Immature natural killer cell (primary cell): ENCODE results near the gene CSTPP1. TPM values are rescaled to one million over a fixed set of nuclear protein-coding genes. Genes with fewer than 3 reads are reported as not detected.
"Not testable (repeated sequence)": the region's sequence is repeated elsewhere in the genome, so short reads cannot be mapped to it uniquely, and the experiment has no call there.

Source experiments
- DNase-seq, 3 donors: peaks; one replicate each; pipeline ENCODE4 v3.0.0; 2022; ENCODE audit warnings: mixed read lengths in 1 of 3
- H3K27ac Mint-ChIP-seq, 6 donors: one replicate each; pipeline ENCODE4 v1.8.0; 2020; ENCODE audit warnings: mixed read lengths in 6 of 6, mild to moderate bottlenecking in 5 of 6, inconsistent platforms in 4 of 6, moderate library complexity in 3 of 6
- H3K27me3 Mint-ChIP-seq, 3 donors: one replicate each; pipeline ENCODE4 v1.8.0; 2020 to 2021; ENCODE audit warnings: low read depth in 3 of 3, mild to moderate bottlenecking in 3 of 3, mixed read lengths in 3 of 3, moderate library complexity in 3 of 3, inconsistent platforms in 1 of 3
- H3K36me3 Mint-ChIP-seq, 3 donors: one replicate each; pipeline ENCODE4 v1.8.0; 2020; ENCODE audit warnings: mixed read lengths in 3 of 3, inconsistent platforms in 2 of 3, mild to moderate bottlenecking in 2 of 3
- H3K4me1 Mint-ChIP-seq, 2 donors: one replicate each; pipeline ENCODE4 v1.8.0; 2020; ENCODE audit warnings: inconsistent platforms in 2 of 2, mild to moderate bottlenecking in 2 of 2, mixed read lengths in 2 of 2, moderate library complexity in 1 of 2
- H3K4me3 Mint-ChIP-seq, 5 donors: one replicate each; pipeline ENCODE4 v1.8.0; 2020; ENCODE audit warnings: mild to moderate bottlenecking in 5 of 5, mixed read lengths in 5 of 5, inconsistent platforms in 3 of 5, moderate library complexity in 3 of 5
- H3K9me3 Mint-ChIP-seq, 6 donors: one replicate each; pipeline ENCODE4 v1.8.0; 2020; ENCODE audit warnings: mild to moderate bottlenecking in 6 of 6, mixed read lengths in 6 of 6, inconsistent platforms in 4 of 6, moderate library complexity in 3 of 6
- polyA plus RNA-seq, 3 donors: library from polyadenylated mRNA; unstranded; fragments of 300-500 nt; fragmentation: Illumina TruSeq; gene quantifications; one replicate each; pipeline ENCODE4 v1.2.3, GENCODE V29; 2021

CSTPP1 gene
- polyA plus RNA-seq, 3 donors from 2014 or later, result 13.2 to 24.1 (median 22.0) TPM

- Mint-ChIP-seq H3K27me3 (peaks cover 0 to 2% (median 0%) of the 10 kb centered on the region in 3 donors), H3K4me1 (no peaks in the 10 kb centered on the region), H3K4me3 (no peak overlapping the region), H3K27ac (no peak overlapping the region), H3K9me3 (peaks cover 0 to 1% (median 0%) of the 10 kb centered on the region in 6 donors), H3K36me3 (peaks cover 8 to 16% (median 9%) of the 10 kb centered on the region in 3 donors)
- no peak for DNase-seq
These were observed 124.2 kb downstream of the CSTPP1 start for GRCh38 chr11:47060807-47061206.

- no peaks in the 10 kb centered on the region for H3K4me1 Mint-ChIP-seq
- no peak for DNase-seq
- peaks cover 8 to 12% (median 9%) of the 10 kb centered on the region in 3 donors for H3K36me3 Mint-ChIP-seq
- H3K27ac Mint-ChIP-seq, result no peak overlapping the region
- peaks cover 0 to 2% (median 0%) of the 10 kb centered on the region in 3 donors for H3K27me3 Mint-ChIP-seq
- peaks cover 0 to 1% (median 0%) of the 10 kb centered on the region in 6 donors for H3K9me3 Mint-ChIP-seq
- H3K4me3 Mint-ChIP-seq, result no peak overlapping the region
These were observed 125.0 kb downstream of the CSTPP1 start for GRCh38 chr11:47061429-47062178.

- H3K36me3 Mint-ChIP-seq, result peaks cover 4 to 8% (median 7%) of the 10 kb centered on the region in 3 donors
- H3K27ac Mint-ChIP-seq, result no peak overlapping the region
- H3K27me3 Mint-ChIP-seq, result peaks cover 0 to 2% (median 0%) of the 10 kb centered on the region in 3 donors
- no peaks in the 10 kb centered on the region for H3K4me1 Mint-ChIP-seq
- H3K9me3 Mint-ChIP-seq, result peaks cover 0 to 1% (median 0%) of the 10 kb centered on the region in 6 donors
- DNase-seq, result no peak
- no peak overlapping the region for H3K4me3 Mint-ChIP-seq
These were observed 126.2 kb downstream of the CSTPP1 start for GRCh38 chr11:47062736-47063135.

- no peak for DNase-seq
- Mint-ChIP-seq H3K4me1 (no peaks in the 10 kb centered on the region), H3K9me3 (no peaks in the 10 kb centered on the region), H3K27me3 (no peaks in the 10 kb centered on the region), H3K36me3 (peaks cover 0 to 6% (median 4%) of the 10 kb centered on the region in 3 donors), H3K27ac (no peak overlapping the region), H3K4me3 (no peak overlapping the region)
These were observed 130.8 kb downstream of the CSTPP1 start for GRCh38 chr11:47067401-47067800.

- no peak overlapping the region for H3K27ac Mint-ChIP-seq
- H3K4me1 Mint-ChIP-seq, result no peaks in the 10 kb centered on the region
- no peak overlapping the region for H3K4me3 Mint-ChIP-seq
- DNase-seq, result no peak
- no peaks in the 10 kb centered on the region for H3K36me3 Mint-ChIP-seq
- H3K9me3 Mint-ChIP-seq, result no peaks in the 10 kb centered on the region
- H3K27me3 Mint-ChIP-seq, result peaks cover 0 to 2% (median 0%) of the 10 kb centered on the region in 3 donors
These were observed 134.2 kb downstream of the CSTPP1 start for GRCh38 chr11:47070769-47071168.

- peaks cover 0 to 2% (median 0%) of the 10 kb centered on the region in 3 donors for H3K27me3 Mint-ChIP-seq
- H3K27ac Mint-ChIP-seq, result no peak overlapping the region
- H3K4me3 Mint-ChIP-seq, result no peak overlapping the region
- H3K9me3 Mint-ChIP-seq, result no peaks in the 10 kb centered on the region
- no peak for DNase-seq
- H3K4me1 Mint-ChIP-seq, result no peaks in the 10 kb centered on the region
- no peaks in the 10 kb centered on the region for H3K36me3 Mint-ChIP-seq
These were observed 134.8 kb downstream of the CSTPP1 start for GRCh38 chr11:47071341-47071740.

- H3K4me3 Mint-ChIP-seq, result no peak overlapping the region
- H3K27me3 Mint-ChIP-seq, result peaks cover 0 to 2% (median 0%) of the 10 kb centered on the region in 3 donors
- H3K27ac Mint-ChIP-seq, result no peak overlapping the region
- H3K4me1 Mint-ChIP-seq, result no peaks in the 10 kb centered on the region
- no peaks in the 10 kb centered on the region for H3K36me3 Mint-ChIP-seq
- no peaks in the 10 kb centered on the region for H3K9me3 Mint-ChIP-seq
- DNase-seq, result no peak
These were observed 135.3 kb downstream of the CSTPP1 start for GRCh38 chr11:47071791-47072261.

GRCh38 chr11:47078751-47079521, 142.4 kb downstream of the CSTPP1 start:
- H3K27ac Mint-ChIP-seq, result no peak overlapping the region
- no peaks in the 10 kb centered on the region for H3K36me3 Mint-ChIP-seq
- H3K4me1 Mint-ChIP-seq, result peaks cover 0 to 3% of the 10 kb centered on the region in 2 donors
- no peak for DNase-seq
- no peaks in the 10 kb centered on the region for H3K9me3 Mint-ChIP-seq
- no peak overlapping the region for H3K4me3 Mint-ChIP-seq
- peaks cover 0 to 2% (median 1%) of the 10 kb centered on the region in 3 donors for H3K27me3 Mint-ChIP-seq

- DNase-seq, H3K4me3 Mint-ChIP-seq, H3K27me3 Mint-ChIP-seq, H3K36me3 Mint-ChIP-seq, H3K4me1 Mint-ChIP-seq, H3K9me3 Mint-ChIP-seq, H3K27ac Mint-ChIP-seq: not testable (repeated sequence)
These were observed 144.2 kb downstream of the CSTPP1 start for GRCh38 chr11:47080775-47081174.

GRCh38 chr11:47083913-47084312, 147.4 kb downstream of the CSTPP1 start:
- Mint-ChIP-seq H3K9me3 (no peaks in the 10 kb centered on the region), H3K27me3 (peaks cover 0 to 1% (median 0%) of the 10 kb centered on the region in 3 donors), H3K4me1 (peaks cover 1 to 8% of the 10 kb centered on the region in 2 donors), H3K36me3 (no peaks in the 10 kb centered on the region), H3K4me3 (no peak overlapping the region), H3K27ac (peak overlapping the region in 1 of 6 donors; percentile 23)
- DNase-seq, result no peak

GRCh38 chr11:47087801-47088200, 151.2 kb downstream of the CSTPP1 start:
- Mint-ChIP-seq H3K9me3 (no peaks in the 10 kb centered on the region), H3K4me1 (peaks cover 1 to 8% of the 10 kb centered on the region in 2 donors), H3K4me3 (no peak overlapping the region), H3K27me3 (no peaks in the 10 kb centered on the region), H3K27ac (no peak overlapping the region), H3K36me3 (no peaks in the 10 kb centered on the region)
- no peak for DNase-seq

GRCh38 chr11:47093541-47093940, 157.0 kb downstream of the CSTPP1 start:
- Mint-ChIP-seq H3K9me3 (no peaks in the 10 kb centered on the region), H3K27ac (no peak overlapping the region), H3K4me3 (no peak overlapping the region), H3K27me3 (no peaks in the 10 kb centered on the region), H3K36me3 (no peaks in the 10 kb centered on the region), H3K4me1 (no peaks in the 10 kb centered on the region)
- no peak for DNase-seq

GRCh38 chr11:47096871-47097270, 160.3 kb downstream of the CSTPP1 start:
- H3K4me1 Mint-ChIP-seq, H3K27me3 Mint-ChIP-seq, H3K27ac Mint-ChIP-seq, DNase-seq, H3K9me3 Mint-ChIP-seq, H3K36me3 Mint-ChIP-seq, H3K4me3 Mint-ChIP-seq: not testable (repeated sequence)

- not testable (repeated sequence) for H3K27ac Mint-ChIP-seq, DNase-seq, H3K4me1 Mint-ChIP-seq, H3K9me3 Mint-ChIP-seq, H3K27me3 Mint-ChIP-seq, H3K36me3 Mint-ChIP-seq, H3K4me3 Mint-ChIP-seq
These were observed 161.7 kb downstream of the CSTPP1 start for GRCh38 chr11:47098223-47098622.
